Measurements from ENCODE around the gene MS4A14.

The MS4A14 gene

DNA sequence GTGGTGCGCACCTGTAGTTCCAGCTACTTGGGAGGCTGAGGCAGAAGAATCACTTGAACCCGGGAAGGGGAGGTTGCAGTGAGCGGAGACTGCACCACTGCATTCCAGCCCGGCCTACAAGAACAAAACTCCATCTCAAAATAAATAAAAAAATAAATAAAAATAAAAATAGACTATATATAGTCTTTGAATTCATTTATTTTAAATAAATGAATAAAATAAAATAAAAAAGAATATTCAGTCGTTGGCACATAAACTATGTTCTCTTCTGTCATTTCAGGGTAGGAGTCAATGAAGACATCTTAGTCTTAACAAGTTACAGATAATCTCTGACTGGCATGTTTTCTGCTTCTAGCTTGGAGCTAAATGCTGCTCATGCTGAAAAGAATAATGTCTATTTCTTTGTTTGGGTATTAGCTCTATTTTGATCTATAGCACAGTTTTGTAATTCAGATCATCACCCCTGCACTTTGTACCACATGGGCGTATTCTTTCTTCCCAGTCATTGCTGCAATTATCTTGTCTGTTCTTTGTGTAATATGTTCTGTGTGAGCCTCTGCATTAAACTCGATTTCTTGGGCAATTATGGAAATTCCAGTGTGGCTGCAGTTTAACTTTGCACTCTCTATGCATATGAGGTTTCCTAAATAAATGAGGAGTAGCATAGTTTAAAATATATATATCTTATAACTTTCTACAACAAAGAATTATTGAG is 1.4 kb upstream of the MS4A14 start:
- no peaks in the 10 kb centered on the region for H3F3A ChIP-seq (ENCODE audit: insufficient read depth)
- no peaks in the 10 kb centered on the region for H3K27me3 ChIP-seq (ENCODE audit: low read length)
- H3K9ac ChIP-seq (ENCODE audit: low read length): no peak overlapping the region
- TF ChIP-seq, protein P1, sequence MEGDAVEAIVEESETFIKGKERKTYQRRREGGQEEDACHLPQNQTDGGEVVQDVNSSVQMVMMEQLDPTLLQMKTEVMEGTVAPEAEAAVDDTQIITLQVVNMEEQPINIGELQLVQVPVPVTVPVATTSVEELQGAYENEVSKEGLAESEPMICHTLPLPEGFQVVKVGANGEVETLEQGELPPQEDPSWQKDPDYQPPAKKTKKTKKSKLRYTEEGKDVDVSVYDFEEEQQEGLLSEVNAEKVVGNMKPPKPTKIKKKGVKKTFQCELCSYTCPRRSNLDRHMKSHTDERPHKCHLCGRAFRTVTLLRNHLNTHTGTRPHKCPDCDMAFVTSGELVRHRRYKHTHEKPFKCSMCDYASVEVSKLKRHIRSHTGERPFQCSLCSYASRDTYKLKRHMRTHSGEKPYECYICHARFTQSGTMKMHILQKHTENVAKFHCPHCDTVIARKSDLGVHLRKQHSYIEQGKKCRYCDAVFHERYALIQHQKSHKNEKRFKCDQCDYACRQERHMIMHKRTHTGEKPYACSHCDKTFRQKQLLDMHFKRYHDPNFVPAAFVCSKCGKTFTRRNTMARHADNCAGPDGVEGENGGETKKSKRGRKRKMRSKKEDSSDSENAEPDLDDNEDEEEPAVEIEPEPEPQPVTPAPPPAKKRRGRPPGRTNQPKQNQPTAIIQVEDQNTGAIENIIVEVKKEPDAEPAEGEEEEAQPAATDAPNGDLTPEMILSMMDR (IDR thresholded peaks at IDR 0.05; ENCODE audit: insufficient read depth, low read length, poor library complexity, severe bottlenecking): no peak
- no peaks in the 10 kb centered on the region for H3K9me3 ChIP-seq (ENCODE audit: insufficient read depth, low read length)
- H3K4me2 ChIP-seq (ENCODE audit: low read depth, low read length, poor library complexity, severe bottlenecking): no peak overlapping the region
- no peaks in the 10 kb centered on the region for H3K9me2 ChIP-seq (replicated peaks; ENCODE audit: insufficient read depth, low read length)
- no peak overlapping the region for H3K27ac ChIP-seq (ENCODE audit: low read depth, low read length)
- H2AFZ ChIP-seq (ENCODE audit: low read depth, low read length, severe bottlenecking): no peak overlapping the region
- H3K36me3 ChIP-seq (ENCODE audit: low read length): peaks cover 2% of the 10 kb centered on the region; the same call in 1 of the 2 replicates
- H4K20me1 ChIP-seq (ENCODE audit: low read depth, low read length): no peaks in the 10 kb centered on the region
- H3K4me3 ChIP-seq (ENCODE audit: insufficient read depth, low read length, poor library complexity, severe bottlenecking): no peak overlapping the region
- no peaks in the 10 kb centered on the region for H3K79me2 ChIP-seq (ENCODE audit: insufficient read depth, low read length)

DNA sequence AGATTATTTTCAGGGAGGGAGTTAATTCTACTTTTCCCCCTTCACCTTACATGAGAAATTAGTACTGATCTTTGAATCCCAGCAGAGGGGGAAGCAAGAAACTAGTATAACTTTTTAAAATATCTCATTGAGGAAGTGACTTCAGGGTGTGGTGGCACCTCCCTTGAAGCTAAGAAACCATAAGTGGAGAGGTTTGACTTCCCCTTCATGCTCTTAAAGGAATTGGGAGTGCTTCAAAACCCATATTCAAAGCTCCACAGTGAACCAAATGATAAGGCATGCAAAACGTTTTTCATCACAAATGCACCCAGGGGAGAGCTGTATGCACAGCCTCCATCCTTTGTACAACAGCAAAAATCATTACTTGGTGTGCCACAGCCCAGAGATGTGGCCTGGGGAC is 540 bp downstream of the MS4A14 start:
- Histone ChIP-seq H3F3A (ENCODE audit: insufficient read depth) (no peaks in the 10 kb centered on the region), H2AFZ (ENCODE audit: low read depth, low read length, severe bottlenecking) (no peak overlapping the region), H3K9ac (ENCODE audit: low read length) (no peak overlapping the region; the same call in 1 of the 2 replicates), H4K20me1 (ENCODE audit: low read depth, low read length) (no peaks in the 10 kb centered on the region), H3K27ac (ENCODE audit: low read depth, low read length) (no peak overlapping the region), H3K4me3 (ENCODE audit: insufficient read depth, low read length, poor library complexity, severe bottlenecking) (no peak overlapping the region), H3K36me3 (ENCODE audit: low read length) (no peaks in the 10 kb centered on the region; the same call in 1 of the 2 replicates), H3K9me3 (ENCODE audit: insufficient read depth, low read length) (no peaks in the 10 kb centered on the region), H3K79me2 (ENCODE audit: insufficient read depth, low read length) (no peaks in the 10 kb centered on the region), H3K9me2 (replicated peaks; ENCODE audit: insufficient read depth, low read length) (no peaks in the 10 kb centered on the region), H3K27me3 (ENCODE audit: low read length) (no peaks in the 10 kb centered on the region), H3K4me2 (ENCODE audit: low read depth, low read length, poor library complexity, severe bottlenecking) (peak overlapping the region; percentile 8)
- TF ChIP-seq EZH2phosphoT487 (conservative IDR thresholded peaks at IDR 0.05; ENCODE audit: low read length): no peak
- TF ChIP-seq, protein P1 (IDR thresholded peaks at IDR 0.05; ENCODE audit: insufficient read depth, low read length, poor library complexity, severe bottlenecking): no peak

DNA sequence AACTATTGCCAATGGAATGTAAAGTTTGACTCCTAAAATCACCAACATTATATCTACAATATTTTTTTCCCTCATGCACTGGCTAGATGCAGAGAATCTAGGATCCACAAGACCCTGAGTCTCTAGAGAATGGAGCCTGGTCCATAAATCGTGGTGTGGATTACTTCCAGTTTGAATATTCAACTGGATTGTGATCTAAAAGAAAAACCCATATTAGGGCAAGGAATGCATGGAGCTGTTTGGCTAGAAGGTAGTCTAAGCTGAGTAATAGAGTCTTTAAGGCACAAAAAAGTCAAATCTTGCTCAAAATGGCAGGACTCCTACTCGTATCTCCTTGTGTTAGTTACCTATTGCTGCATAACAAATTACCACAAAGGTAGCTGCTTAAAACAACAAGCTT is 23.8 kb downstream of the MS4A14 start:
- Histone ChIP-seq H3K4me2 (ENCODE audit: low read depth, low read length, poor library complexity, severe bottlenecking) (no peak overlapping the region), H3K79me2 (ENCODE audit: insufficient read depth, low read length) (no peaks in the 10 kb centered on the region), H3K4me3 (ENCODE audit: insufficient read depth, low read length, poor library complexity, severe bottlenecking) (no peak overlapping the region), H3K9ac (ENCODE audit: low read length) (no peak overlapping the region), H3F3A (ENCODE audit: insufficient read depth) (no peaks in the 10 kb centered on the region), H4K20me1 (ENCODE audit: low read depth, low read length) (no peaks in the 10 kb centered on the region), H3K9me3 (ENCODE audit: insufficient read depth, low read length) (no peaks in the 10 kb centered on the region; the same call in 1 of the 2 replicates), H3K36me3 (ENCODE audit: low read length) (no peaks in the 10 kb centered on the region), H3K27ac (ENCODE audit: low read depth, low read length) (no peak overlapping the region), H2AFZ (ENCODE audit: low read depth, low read length, severe bottlenecking) (no peak overlapping the region), H3K27me3 (ENCODE audit: low read length) (no peaks in the 10 kb centered on the region), H3K9me2 (replicated peaks; ENCODE audit: insufficient read depth, low read length) (no peaks in the 10 kb centered on the region)
- no peak for TF ChIP-seq EZH2phosphoT487 (conservative IDR thresholded peaks at IDR 0.05; ENCODE audit: low read length)
- TF ChIP-seq, protein P1 (IDR thresholded peaks at IDR 0.05; ENCODE audit: insufficient read depth, low read length, poor library complexity, severe bottlenecking): no peak
